Measurements from ENCODE around the gene SAP25. TPM values are rescaled to one million over a fixed set of nuclear protein-coding genes. Genes with fewer than 3 reads are reported as not detected.

The SAP25 gene
- total RNA-seq, 1 experiment from 2014 or later, result 4.4 TPM

GRCh38 chr7:100609958-100610357 lies 36.3 kb upstream of the SAP25 start:
- Histone ChIP-seq H3K79me2 (ENCODE audit: insufficient read depth, low read length) (no peaks in the 10 kb centered on the region), H4K20me1 (ENCODE audit: insufficient read depth) (no peaks in the 10 kb centered on the region), H3K4me3 (replicated peaks in 1 of 2; ENCODE audit: low read depth in 1 of 2, low read length in 2 of 2) (no peak overlapping the region), H2AFZ (ENCODE audit: low read depth, low read length, poor library complexity, severe bottlenecking) (no peak overlapping the region), H3K27ac (ENCODE audit: low read depth, low read length) (no peak overlapping the region), H3K9me2 (ENCODE audit: insufficient read depth) (no peaks in the 10 kb centered on the region), H3K4me1 (ENCODE audit: control insufficient read depth in 1 of 2, insufficient read depth in 2 of 2, low read length in 2 of 2) (peaks cover 8 to 42% of the 10 kb centered on the region in 2 experiments), H3K27me3 (ENCODE audit: insufficient read depth, low read length) (no peaks in the 10 kb centered on the region), H3K36me3 (ENCODE audit: control insufficient read depth in 1 of 2, insufficient read depth in 2 of 2, low read length in 2 of 2) (no peaks in the 10 kb centered on the region), H3K4me2 (ENCODE audit: low read length) (no peak overlapping the region), H3K9me3 (ENCODE audit: control insufficient read depth in 1 of 2, insufficient read depth in 1 of 2, low read depth in 1 of 2, low read length in 2 of 2) (no peaks in the 10 kb centered on the region), H3K9ac (ENCODE audit: low read length) (no peak overlapping the region)
- ATAC-seq, result no peak
- TF ChIP-seq CTCF (IDR thresholded peaks at IDR 0.05 in 2 of 3, conservative IDR thresholded peaks at IDR 0.05 in 1 of 3; ENCODE audit: borderline replicate concordance in 1 of 3, insufficient read depth in 1 of 3, low read depth in 2 of 3, low read length in 2 of 3), result no peak
- no peak for TF ChIP-seq EZH2phosphoT487 (IDR thresholded peaks at IDR 0.05; ENCODE audit: borderline replicate concordance)
- no peak for TF ChIP-seq TCF7L2 (IDR thresholded peaks at IDR 0.05; ENCODE audit: borderline replicate concordance, extremely low read depth, insufficient read depth, insufficient read length)
- TF ChIP-seq JUND (IDR thresholded peaks at IDR 0.05), result no peak
- DNase-seq (ENCODE audit: low read depth, low spot score), result no peak
- ChIA-PET RAD21 (ENCODE audit: low non-redundant PET in 1 of 2, low total read pairs in 2 of 2, uncharacterized antibody in 2 of 2, unreplicated experiment in 2 of 2) (no interaction called here), POLR2A (no interaction called here), CTCF (interaction anchor here (1.2 kb wide), 2 partner anchors 20 to 21 kb away, joined by 3 read pairs; no protein-coding TSS in a partner anchor)
- intact Hi-C loops (cut with micrococcal nuclease), result no loop called here
- BruUV-seq (replicated peaks), result no TSS peak

- ATAC-seq, result no peak
- intact Hi-C loops (cut with micrococcal nuclease), result no loop called here
- TF ChIP-seq ZFX (IDR thresholded peaks at IDR 0.05) (no peak), SRF (IDR thresholded peaks at IDR 0.05; ENCODE audit: low read depth) (no peak)
- ChIA-PET RAD21 (ENCODE audit: low non-redundant PET in 1 of 2, low total read pairs in 2 of 2, uncharacterized antibody in 2 of 2, unreplicated experiment in 2 of 2) (no interaction called here), CTCF (interaction anchor here (0.6 kb wide), 1 partner anchor 99 kb away, joined by 3 read pairs; the partner anchor contains the start of gene POP7), POLR2A (interaction anchor here (0.5 to 2.2 kb wide), 2 partner anchors 21 to 160 kb away, joined by 3 to 9 read pairs; partner anchors contain the start of genes FBXO24 and LRCH4)
- BruUV-seq (replicated peaks), result no TSS peak
- Histone ChIP-seq H3K9me2 (ENCODE audit: insufficient read depth) (no peaks in the 10 kb centered on the region), H4K20me1 (ENCODE audit: insufficient read depth) (no peaks in the 10 kb centered on the region), H3K4me2 (ENCODE audit: low read length) (no peak overlapping the region), H3K4me3 (replicated peaks in 1 of 2; ENCODE audit: low read depth in 1 of 2, low read length in 2 of 2) (no peak overlapping the region), H3K79me2 (ENCODE audit: insufficient read depth, low read length) (no peaks in the 10 kb centered on the region), H2AFZ (ENCODE audit: low read depth, low read length, poor library complexity, severe bottlenecking) (no peak overlapping the region), H3K9me3 (ENCODE audit: control insufficient read depth in 1 of 2, insufficient read depth in 1 of 2, low read depth in 1 of 2, low read length in 2 of 2) (no peaks in the 10 kb centered on the region), H3K9ac (ENCODE audit: low read length) (no peak overlapping the region), H3K27ac (ENCODE audit: low read depth, low read length) (no peak overlapping the region), H3K36me3 (ENCODE audit: control insufficient read depth in 1 of 2, insufficient read depth in 2 of 2, low read length in 2 of 2) (no peaks in the 10 kb centered on the region), H3K27me3 (ENCODE audit: insufficient read depth, low read length) (no peaks in the 10 kb centered on the region), H3K4me1 (ENCODE audit: control insufficient read depth in 1 of 2, insufficient read depth in 2 of 2, low read length in 2 of 2) (peaks cover 4 to 49% of the 10 kb centered on the region in 2 experiments)
- no peak for DNase-seq (ENCODE audit: low read depth, low spot score)
These were observed 33.4 kb upstream of the SAP25 start for GRCh38 chr7:100607111-100607510.

Measured in HCT116 (cell line).